Mesendoderm (in vitro differentiated cells): ENCODE data around the gene CDC42SE2.

Source experiments
- DNase-seq: peaks from one replicate; pipeline ENCODE4 v3.0.0; 2013
- H2AK5ac ChIP-seq: 2 replicates; pipeline ENCODE4 v1.6.1; 2013; ENCODE audit warnings: low read length, inconsistent platforms
- H2BK120ac ChIP-seq: 2 replicates; pipeline ENCODE4 v1.6.1; 2013; ENCODE audit warnings: low read depth, mild to moderate bottlenecking, low read length, moderate library complexity, mixed read lengths
- H2BK15ac ChIP-seq: replicated peaks from 2 replicates; pipeline ENCODE4 v1.6.1; 2013; ENCODE audit warnings: low read depth, mild to moderate bottlenecking, moderate library complexity
- H2BK5ac ChIP-seq: 2 replicates; pipeline ENCODE4 v1.6.1; 2013; ENCODE audit warnings: low read length, inconsistent platforms
- H3K18ac ChIP-seq: 2 replicates; pipeline ENCODE4 v1.6.1; 2013; ENCODE audit warnings: mild to moderate bottlenecking, low read length, mixed read lengths
- H3K23ac ChIP-seq: one replicate; pipeline ENCODE4 v1.6.1; 2013; ENCODE audit warnings: low read length
- H3K27ac ChIP-seq: 2 replicates; pipeline ENCODE4 v1.5.1; 2013; ENCODE audit warnings: low read depth, mild to moderate bottlenecking, inconsistent platforms, low read length, moderate library complexity
- H3K27me3 ChIP-seq: 2 replicates; pipeline ENCODE4 v1.6.1; 2013; ENCODE audit warnings: low read length, control low read depth, mild to moderate bottlenecking, inconsistent platforms; ENCODE audit not compliant: insufficient read depth, poor library complexity
- H3K36me3 ChIP-seq: 2 replicates; pipeline ENCODE4 v1.6.1; 2013; ENCODE audit warnings: low read length, inconsistent platforms; ENCODE audit not compliant: control insufficient read depth, insufficient read depth
- H3K4ac ChIP-seq: one replicate; pipeline ENCODE4 v1.6.1; 2013; ENCODE audit warnings: low read depth, mild to moderate bottlenecking, low read length, moderate library complexity
- H3K4me1 ChIP-seq: 2 replicates; pipeline ENCODE4 v1.6.1; 2013; ENCODE audit warnings: low read depth, low read length, inconsistent platforms; ENCODE audit not compliant: control insufficient read depth
- H3K4me2 ChIP-seq: 2 replicates; pipeline ENCODE4 v1.6.1; 2013; ENCODE audit warnings: low read length
- H3K4me3 ChIP-seq: 2 replicates; pipeline ENCODE4 v1.5.1; 2013; ENCODE audit warnings: mild to moderate bottlenecking, low read length
- H3K56ac ChIP-seq: one replicate; pipeline ENCODE4 v1.6.1; 2013; ENCODE audit warnings: low read length
- H3K79me1 ChIP-seq: 2 replicates; pipeline ENCODE4 v1.6.1; 2013; ENCODE audit warnings: low read length, inconsistent platforms
- H3K79me2 ChIP-seq: 2 replicates; pipeline ENCODE4 v1.6.1; 2013; ENCODE audit warnings: mild to moderate bottlenecking, low read length; ENCODE audit not compliant: control insufficient read depth, insufficient read depth
- H3K9ac ChIP-seq: 2 replicates; pipeline ENCODE4 v1.6.1; 2013; ENCODE audit warnings: low read length, inconsistent platforms
- H4K5ac ChIP-seq: one replicate; pipeline ENCODE4 v1.6.1; 2013; ENCODE audit warnings: low read length
- H4K8ac ChIP-seq: one replicate; pipeline ENCODE4 v1.6.1; 2013; ENCODE audit warnings: low read depth, mild to moderate bottlenecking, control low read depth, low read length, moderate library complexity
- whole genome bisulfite sequencing: extraction: QIAGEN DNeasy Blood & Tissue Kit; methylation state at CpG from one replicate; pipeline ENCODE4 v1.1.7; 2013; ENCODE audit warnings: low lambda C conversion rate, missing lambda C conversion rate; ENCODE audit not compliant: insufficient coverage; ENCODE audit errors: extremely low coverage; 5-methylcytosine and 5-hydroxymethylcytosine counted together

CDC42SE2 gene

GRCh38 chr5:131355971-131356528 is 92.2 kb downstream of the CDC42SE2 start:
- H3K4me3 ChIP-seq = no peak overlapping the region
- H3K4ac ChIP-seq = no peak overlapping the region
- no peak overlapping the region for H4K8ac ChIP-seq
- H3K79me2 ChIP-seq = no peaks in the 10 kb centered on the region
- H2AK5ac ChIP-seq = no peak overlapping the region
- H3K4me2 ChIP-seq = no peak overlapping the region
- no peak overlapping the region for H2BK15ac ChIP-seq
- no peak overlapping the region for H2BK5ac ChIP-seq
- H3K56ac ChIP-seq = no peak overlapping the region
- H3K27ac ChIP-seq = no peak overlapping the region
- no peaks in the 10 kb centered on the region for H3K79me1 ChIP-seq
- H3K18ac ChIP-seq = no peak overlapping the region
- no peaks in the 10 kb centered on the region for H3K27me3 ChIP-seq
- H3K23ac ChIP-seq = no peak overlapping the region
- no peak for DNase-seq
- H3K9ac ChIP-seq = no peak overlapping the region
- H4K5ac ChIP-seq = no peak overlapping the region
- H2BK120ac ChIP-seq = no peak overlapping the region
- H3K36me3 ChIP-seq = no peaks in the 10 kb centered on the region
- H3K4me1 ChIP-seq = no peaks in the 10 kb centered on the region
- WGBS = no CpG with 5 or more reads among the region's 1 CpG

DNA sequence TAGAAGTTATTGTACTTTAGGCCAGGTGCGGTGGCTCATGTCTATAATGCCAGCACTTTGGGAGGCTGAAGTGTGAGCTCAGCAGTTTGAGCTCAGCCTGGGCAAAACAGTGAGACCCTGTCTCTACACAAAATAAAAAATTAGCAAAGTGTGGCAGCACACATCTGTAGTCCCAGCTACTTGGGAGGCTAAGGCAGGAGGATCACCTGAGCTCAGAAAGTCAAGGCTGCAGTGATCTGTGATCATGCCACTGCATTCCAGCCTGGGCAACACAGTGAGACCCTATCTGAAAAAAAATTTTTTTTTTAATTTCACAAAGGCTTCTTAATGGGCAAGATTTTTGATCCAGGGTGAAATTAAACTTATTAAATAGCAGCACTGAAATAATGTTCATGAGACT is 92.8 kb downstream of the CDC42SE2 start:
- Histone ChIP-seq H3K79me2 (no peaks in the 10 kb centered on the region), H3K79me1 (no peaks in the 10 kb centered on the region), H3K4me1 (no peaks in the 10 kb centered on the region), H3K27me3 (no peaks in the 10 kb centered on the region), H3K4me3 (no peak overlapping the region), H3K18ac (no peak overlapping the region), H3K56ac (no peak overlapping the region), H3K9ac (no peak overlapping the region), H4K5ac (no peak overlapping the region), H3K23ac (no peak overlapping the region), H2BK15ac (no peak overlapping the region), H3K27ac (no peak overlapping the region), H2BK5ac (no peak overlapping the region), H3K36me3 (no peaks in the 10 kb centered on the region), H4K8ac (no peak overlapping the region), H3K4me2 (no peak overlapping the region), H3K4ac (no peak overlapping the region), H2BK120ac (no peak overlapping the region), H2AK5ac (no peak overlapping the region)
- no peak for DNase-seq
- no CpG with 5 or more reads among the region's 1 CpG for WGBS

DNA sequence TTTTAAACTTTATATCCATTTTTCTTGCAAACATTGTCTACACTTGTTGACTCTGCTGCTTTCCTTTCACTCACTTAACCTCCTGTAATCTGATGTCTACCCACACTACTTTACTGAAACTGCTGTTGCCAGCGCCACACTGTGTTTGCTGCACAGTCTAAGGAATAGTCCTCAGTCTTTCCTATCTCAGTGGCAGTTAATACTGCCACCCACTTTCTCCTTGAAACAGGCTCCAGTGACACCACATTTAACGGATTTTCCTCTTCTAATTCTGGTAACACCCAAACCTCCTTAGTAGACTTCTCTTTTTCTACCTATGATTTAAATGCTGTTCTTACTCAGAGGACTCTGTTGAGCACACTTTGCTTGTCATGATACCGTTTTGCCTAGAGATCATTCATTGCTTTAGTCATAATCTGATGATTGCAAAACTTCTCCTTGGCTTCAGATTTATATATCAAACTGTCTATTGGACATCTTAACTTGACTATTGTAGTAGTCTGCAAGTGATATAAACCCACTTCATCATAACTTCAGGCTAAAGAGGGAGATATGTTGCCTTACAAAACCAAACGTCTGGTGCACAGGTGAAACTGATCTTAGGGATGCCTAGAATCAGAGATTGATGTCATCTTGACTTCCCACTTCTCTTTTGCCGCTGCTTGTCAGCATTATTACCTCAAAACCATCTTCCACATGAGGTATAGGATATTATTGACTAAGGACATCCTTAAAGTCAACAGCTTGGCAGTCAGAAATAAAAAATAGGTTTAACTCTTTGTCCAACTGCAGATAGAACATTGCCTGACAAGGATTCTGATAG is 94.1 kb downstream of the CDC42SE2 start:
- no peak for DNase-seq
- no peak overlapping the region for H3K27ac ChIP-seq
- H3K4me1 ChIP-seq = no peaks in the 10 kb centered on the region
- no peaks in the 10 kb centered on the region for H3K27me3 ChIP-seq
- H3K18ac ChIP-seq = no peak overlapping the region
- H2AK5ac ChIP-seq = no peak overlapping the region
- no peak overlapping the region for H3K9ac ChIP-seq
- H3K56ac ChIP-seq = no peak overlapping the region
- H3K23ac ChIP-seq = no peak overlapping the region
- H4K8ac ChIP-seq = no peak overlapping the region
- no peaks in the 10 kb centered on the region for H3K36me3 ChIP-seq
- H2BK5ac ChIP-seq = no peak overlapping the region
- no CpG with 5 or more reads among the region's 5 CpGs for WGBS
- H3K4ac ChIP-seq = no peak overlapping the region
- no peak overlapping the region for H2BK15ac ChIP-seq
- no peaks in the 10 kb centered on the region for H3K79me2 ChIP-seq
- H2BK120ac ChIP-seq = no peak overlapping the region
- no peaks in the 10 kb centered on the region for H3K79me1 ChIP-seq
- H3K4me3 ChIP-seq = no peak overlapping the region
- H3K4me2 ChIP-seq = no peak overlapping the region
- no peak overlapping the region for H4K5ac ChIP-seq

DNA sequence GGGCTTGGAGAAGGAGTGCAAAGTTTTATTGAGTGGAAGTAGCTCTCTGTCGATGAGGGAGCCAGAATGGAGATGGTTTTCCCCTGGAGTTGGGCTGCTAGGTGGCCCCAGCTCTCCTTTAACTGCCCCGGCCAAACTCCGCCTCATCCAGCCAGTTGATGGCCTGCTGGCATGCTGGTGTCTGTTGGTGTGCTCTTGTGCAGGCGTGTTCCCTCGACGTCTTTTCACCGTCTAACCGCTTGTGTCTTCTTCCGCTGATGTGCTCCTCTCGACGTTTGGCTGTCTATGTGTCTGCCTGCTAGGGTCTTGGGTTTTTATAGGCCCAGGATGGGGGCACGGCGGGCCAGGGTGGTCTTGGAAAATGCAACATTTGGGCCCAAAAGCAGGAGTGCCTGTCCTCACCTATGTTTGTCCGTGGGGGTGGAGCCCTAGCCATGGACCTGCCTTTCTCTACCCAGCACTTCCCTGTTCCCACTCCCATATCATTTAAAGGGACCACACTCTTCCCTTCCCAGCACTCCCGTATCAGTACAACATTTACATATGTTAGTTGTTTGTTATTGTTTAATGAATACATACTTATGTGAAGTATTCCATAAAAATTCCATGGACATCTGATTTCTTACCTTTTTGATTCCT is 97.9 kb downstream of the CDC42SE2 start:
- Histone ChIP-seq H2BK5ac (no peak overlapping the region), H3K4me1 (no peaks in the 10 kb centered on the region), H3K56ac (no peak overlapping the region), H3K79me2 (no peaks in the 10 kb centered on the region), H3K18ac (no peak overlapping the region), H4K5ac (no peak overlapping the region), H3K23ac (no peak overlapping the region), H3K4ac (no peak overlapping the region), H3K79me1 (no peaks in the 10 kb centered on the region), H2AK5ac (no peak overlapping the region), H3K36me3 (no peaks in the 10 kb centered on the region), H3K27me3 (no peaks in the 10 kb centered on the region), H4K8ac (no peak overlapping the region), H3K27ac (no peak overlapping the region), H2BK120ac (no peak overlapping the region), H2BK15ac (no peak overlapping the region), H3K4me3 (no peak overlapping the region), H3K9ac (no peak overlapping the region), H3K4me2 (no peak overlapping the region)
- WGBS = no CpG with 5 or more reads among the region's 15 CpGs
- DNase-seq = no peak

DNA sequence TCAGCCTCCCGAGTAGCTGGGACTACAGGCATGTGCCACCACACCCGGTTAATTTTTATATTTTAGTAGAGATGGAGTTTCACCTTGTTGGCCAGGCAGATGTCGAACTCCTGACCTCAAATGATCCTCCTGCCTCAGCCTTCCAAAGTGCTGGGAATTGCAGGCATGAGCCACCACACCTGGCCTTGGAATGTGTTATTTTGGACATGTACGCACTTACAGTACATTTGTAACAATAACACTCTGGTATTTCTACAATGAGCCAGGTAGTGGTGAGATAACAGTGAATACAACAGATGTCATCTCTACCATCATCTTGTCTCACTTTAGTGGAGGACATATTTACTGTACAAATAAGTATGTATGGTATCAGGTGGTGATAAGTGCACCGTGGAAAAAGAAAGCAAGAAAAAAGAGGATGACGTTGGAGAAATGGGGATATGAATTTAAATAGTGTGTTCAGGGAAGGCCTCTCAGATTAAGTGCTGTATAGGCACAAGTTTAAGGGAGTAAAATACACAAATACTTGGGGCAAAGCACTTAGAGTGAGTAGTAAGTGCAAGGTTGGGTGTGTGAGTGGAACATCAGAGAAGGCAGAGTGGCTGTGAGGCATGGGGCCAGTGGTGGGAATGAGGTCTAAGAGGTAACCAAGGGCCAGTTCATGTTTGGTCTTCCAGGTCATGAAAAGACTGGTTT is 100.1 kb downstream of the CDC42SE2 start:
- no peak overlapping the region for H2BK5ac ChIP-seq
- H3K4me1 ChIP-seq = no peaks in the 10 kb centered on the region
- no peak overlapping the region for H3K27ac ChIP-seq
- no peak for DNase-seq
- no peak overlapping the region for H3K23ac ChIP-seq
- no peak overlapping the region for H3K56ac ChIP-seq
- no peaks in the 10 kb centered on the region for H3K79me1 ChIP-seq
- no peaks in the 10 kb centered on the region for H3K79me2 ChIP-seq
- WGBS = 100% methylated on average over 2 of the region's 6 CpGs
- no peak overlapping the region for H3K9ac ChIP-seq
- H3K36me3 ChIP-seq = no peaks in the 10 kb centered on the region
- no peak overlapping the region for H3K4ac ChIP-seq
- no peak overlapping the region for H2BK15ac ChIP-seq
- no peak overlapping the region for H2AK5ac ChIP-seq
- no peak overlapping the region for H2BK120ac ChIP-seq
- no peak overlapping the region for H4K8ac ChIP-seq
- H3K4me2 ChIP-seq = no peak overlapping the region
- no peaks in the 10 kb centered on the region for H3K27me3 ChIP-seq
- no peak overlapping the region for H4K5ac ChIP-seq
- no peak overlapping the region for H3K4me3 ChIP-seq
- H3K18ac ChIP-seq = no peak overlapping the region
